Measurements from ENCODE around the gene USP12.

DNA sequence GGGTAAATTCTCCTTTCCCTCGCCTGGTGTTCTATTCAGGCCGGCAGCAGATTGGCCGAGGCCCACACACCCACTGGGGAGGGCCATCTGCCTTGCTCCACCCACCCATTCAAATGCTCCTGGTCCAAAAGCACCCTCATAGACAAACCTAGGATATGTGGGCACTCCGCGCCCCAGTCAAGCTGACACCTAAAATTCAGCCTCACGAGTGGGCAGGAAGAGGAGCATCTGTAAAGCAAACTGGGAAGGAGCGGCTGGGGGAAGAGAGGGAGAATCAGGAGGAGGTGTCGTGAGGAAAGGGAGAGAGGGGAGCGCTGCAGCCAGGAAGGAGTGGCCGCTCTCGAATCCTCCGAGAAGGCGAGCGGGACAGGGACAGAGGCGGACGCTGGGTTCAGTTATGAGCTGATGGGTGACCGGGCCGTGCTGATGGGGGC, 136.9 kb downstream of the USP12 start:
- TF ChIP-seq EP300 (IDR thresholded peaks at IDR 0.05) = no peak
- TF ChIP-seq CTCF (IDR thresholded peaks at IDR 0.05) = no peak

Measured in suprapubic skin (tissue), 3 donors.